IMR-90 (cell line): ENCODE results near the gene FAAP100. TPM values are rescaled to one million over a fixed set of nuclear protein-coding genes. Genes with fewer than 3 reads are reported as not detected.

ENCODE experiments used
- ATAC-seq: fragments of 200-7000 bp; cut with Tn5 transposase; 2 replicates; pipeline ENCODE4 v1.9.1; 2020; ENCODE audit warnings: low read depth, mild to moderate bottlenecking, moderate library complexity
- BruUV-seq: library from RNA; stranded (reverse); fragments of 400-500 nt; replicated peaks from 2 replicates; lab custom pipeline; 2021; lab: Mats Ljungman, UMichigan
- CTCF ChIA-PET: fragments of 300-600 bp; formaldehyde crosslinking; extraction: SDS; loops from one replicate; lab custom pipeline; 2021; ENCODE audit warnings: antibody characterized with exemption; lab: Yijun Ruan, JAX
- POLR2A ChIA-PET: fragments of 300-600 bp; sonication (Branson Sonifier 250); formaldehyde crosslinking; loops from one replicate; lab custom pipeline; 2022; ENCODE audit warnings: antibody characterized with exemption; ENCODE audit not compliant: unreplicated experiment; lab: Charles Lee
- DNase-seq: peaks from one replicate; pipeline ENCODE4 v3.0.0; 2013
- H2AFZ ChIP-seq: replicated peaks from 2 replicates; pipeline ENCODE3; 2013; ENCODE audit warnings: low read length, mild to moderate bottlenecking; ENCODE audit not compliant: poor library complexity
- H2AK5ac ChIP-seq: 2 replicates; pipeline ENCODE4 v1.6.1; 2013; ENCODE audit warnings: low read depth, low read length, inconsistent platforms
- H2AK9ac ChIP-seq: replicated peaks from 2 replicates; pipeline ENCODE3; 2013; ENCODE audit warnings: mild to moderate bottlenecking, low read depth, low read length, moderate library complexity; ENCODE audit not compliant: poor library complexity
- H2BK120ac ChIP-seq: 2 replicates; pipeline ENCODE4 v1.6.1; 2013; ENCODE audit warnings: low read depth, low read length, inconsistent platforms
- H2BK15ac ChIP-seq: 3 replicates; pipeline ENCODE4 v1.6.1; 2013; ENCODE audit warnings: low read depth, low read length, inconsistent platforms
- H2BK20ac ChIP-seq: 2 replicates; pipeline ENCODE4 v1.6.1; 2013; ENCODE audit warnings: low read depth, mild to moderate bottlenecking, inconsistent platforms, low read length, moderate library complexity
- H2BK5ac ChIP-seq: 2 replicates; pipeline ENCODE4 v1.6.1; 2013; ENCODE audit warnings: mild to moderate bottlenecking, low read depth, low read length, inconsistent platforms; ENCODE audit not compliant: poor library complexity, severe bottlenecking
- H3K14ac ChIP-seq: replicated peaks from 2 replicates; pipeline ENCODE4 v1.6.1; 2013; ENCODE audit warnings: low read depth, low read length, inconsistent platforms
- H3K18ac ChIP-seq: 2 replicates; pipeline ENCODE4 v1.6.1; 2013; ENCODE audit warnings: low read depth, low read length, control low read depth
- H3K23ac ChIP-seq: 2 replicates; pipeline ENCODE4 v1.6.1; 2013; ENCODE audit warnings: low read depth, low read length, inconsistent platforms
- H3K27ac ChIP-seq: 2 replicates; pipeline ENCODE4 v1.5.1; 2013; ENCODE audit warnings: mild to moderate bottlenecking, control low read depth, low read length; ENCODE audit not compliant: insufficient read depth
- H3K27me3 ChIP-seq: 2 replicates; pipeline ENCODE4 v1.6.1; 2013; ENCODE audit warnings: low read length; ENCODE audit not compliant: control insufficient read depth, insufficient read depth
- H3K36me3 ChIP-seq: 2 replicates; pipeline ENCODE4 v1.6.1; 2013; ENCODE audit warnings: low read length, mixed read lengths; ENCODE audit not compliant: control insufficient read depth, insufficient read depth
- H3K4ac ChIP-seq: 2 replicates; pipeline ENCODE4 v1.6.1; 2013; ENCODE audit warnings: low read depth, low read length, inconsistent platforms
- H3K4me1 ChIP-seq: 2 replicates; pipeline ENCODE4 v1.6.1; 2013; ENCODE audit warnings: low read length, mixed read lengths; ENCODE audit not compliant: control insufficient read depth, insufficient read depth
- H3K4me2 ChIP-seq: 2 replicates; pipeline ENCODE4 v1.6.1; 2013; ENCODE audit warnings: low read depth, mild to moderate bottlenecking, control low read depth, low read length, moderate library complexity
- H3K4me3 ChIP-seq: 2 replicates; pipeline ENCODE4 v1.5.1; 2013; ENCODE audit warnings: low read depth, mild to moderate bottlenecking, control low read depth, low read length, moderate library complexity; ENCODE audit not compliant: insufficient read depth
- H3K56ac ChIP-seq: 2 replicates; pipeline ENCODE4 v1.6.1; 2013; ENCODE audit warnings: low read length, inconsistent platforms; ENCODE audit not compliant: insufficient read depth; ENCODE audit errors: extremely low read depth
- H3K79me1 ChIP-seq, 2 experiments: 2 replicates each; pipeline ENCODE4 v1.6.1; 2013; ENCODE audit warnings: low read length in 2 of 2, inconsistent platforms in 1 of 2, low read depth in 1 of 2
- H3K9ac ChIP-seq: 2 replicates; pipeline ENCODE4 v1.6.1; 2013; ENCODE audit warnings: low read depth, low read length, control low read depth
- H3K9me1 ChIP-seq: 2 replicates; pipeline ENCODE4 v1.6.1; 2013; ENCODE audit warnings: low read length, inconsistent platforms; ENCODE audit not compliant: insufficient read depth
- H3K9me3 ChIP-seq: 2 replicates; pipeline ENCODE4 v1.6.1; 2013; ENCODE audit warnings: low read length; ENCODE audit not compliant: control insufficient read depth, insufficient read depth
- H4K20me1 ChIP-seq: 2 replicates; pipeline ENCODE4 v1.6.1; 2013; ENCODE audit warnings: low read length, inconsistent platforms; ENCODE audit not compliant: insufficient read depth
- H4K5ac ChIP-seq: 2 replicates; pipeline ENCODE4 v1.6.1; 2013; ENCODE audit warnings: mild to moderate bottlenecking, low read depth, low read length, control low read depth
- H4K8ac ChIP-seq, 2 experiments: 2 replicates each; pipeline ENCODE4 v1.6.1; 2013; ENCODE audit warnings: low read depth in 2 of 2, low read length in 2 of 2, control low read depth in 1 of 2, inconsistent platforms in 1 of 2
- H4K91ac ChIP-seq: 2 replicates; pipeline ENCODE4 v1.6.1; 2013; ENCODE audit warnings: low read depth, low read length, inconsistent platforms; ENCODE audit not compliant: insufficient read depth
- BHLHE40 ChIP-seq: fragments of 150-350 bp; IDR thresholded peaks from 2 replicates; pipeline ENCODE4 v1.6.1; 2016; ENCODE audit warnings: mild to moderate bottlenecking, low read depth, low read length
- CEBPB ChIP-seq: IDR thresholded peaks from 2 replicates; pipeline ENCODE4 v1.6.1; 2012; ENCODE audit warnings: low read depth, low read length, improper control_type of control experiment
- CHD1 ChIP-seq: IDR thresholded peaks from 2 replicates; pipeline ENCODE4 v1.6.1; 2012; ENCODE audit warnings: low read depth, low read length, improper control_type of control experiment
- MAFK ChIP-seq: IDR thresholded peaks from 2 replicates; pipeline ENCODE4 v1.6.1; 2012; ENCODE audit warnings: low read depth, low read length, improper control_type of control experiment
- MAZ ChIP-seq: IDR thresholded peaks from 2 replicates; pipeline ENCODE4 v1.6.1; 2012; ENCODE audit warnings: low read depth, mild to moderate bottlenecking, low read length, improper control_type of control experiment, moderate library complexity, borderline replicate concordance
- MXI1 ChIP-seq: IDR thresholded peaks from 2 replicates; pipeline ENCODE4 v1.6.1; 2012; ENCODE audit warnings: low read depth, mild to moderate bottlenecking, low read length, moderate library complexity, borderline replicate concordance
- POLR2A ChIP-seq: IDR thresholded peaks from 2 replicates; pipeline ENCODE4 v1.6.1; 2012; ENCODE audit warnings: mild to moderate bottlenecking, low read depth, low read length
- RCOR1 ChIP-seq: IDR thresholded peaks from 2 replicates; pipeline ENCODE4 v1.6.1; 2012; ENCODE audit warnings: mild to moderate bottlenecking, low read length, improper control_type of control experiment; ENCODE audit not compliant: insufficient replicate concordance
- RFX5 ChIP-seq: IDR thresholded peaks from 2 replicates; pipeline ENCODE4 v1.8.0; 2012; ENCODE audit warnings: low read depth, mild to moderate bottlenecking, low read length, moderate library complexity
- SMC3 ChIP-seq: fragments of 150-350 bp; IDR thresholded peaks from 2 replicates; pipeline ENCODE4 v1.6.1; 2016; ENCODE audit warnings: low read depth, mild to moderate bottlenecking, antibody characterized with exemption, low read length, moderate library complexity
- WGBS, 2 experiments: methylation state at CpG; one replicate each; pipeline versions ENCODE4 v1.1.5 to v1.1.7; 2013; ENCODE audit warnings: missing lambda C conversion rate in 2 of 2; ENCODE audit not compliant: insufficient read length in 1 of 2; ENCODE audit errors: extremely low coverage in 2 of 2; 5-methylcytosine and 5-hydroxymethylcytosine counted together
- dilution Hi-C: fragments of 300-500 bp; cut with HindIII; formaldehyde crosslinking; loops from one replicate; pipeline ENCODE4 v1.14.3; 2018; ENCODE audit warnings: low sequenced_read_pairs; ENCODE audit not compliant: unreplicated experiment
- in situ Hi-C: fragments of 300-500 bp; cut with MboI; formaldehyde crosslinking; loops from 3 replicates; pipeline ENCODE4 v1.14.3; 2019; ENCODE audit warnings: low sequenced_read_pairs, inconsistent platforms, mixed read lengths
- intact Hi-C: fragments of 100-400 bp; cut with micrococcal nuclease; formaldehyde crosslinking; loops from 2 replicates; pipeline ENCODE4 v1.10.0; 2022
- polyA plus RNA-seq, 3 experiments: library from polyadenylated mRNA; depleted of rRNA; stranded (reverse); fragments of >200 nt; gene quantifications; 2 replicates each; pipeline ENCODE4 v1.2.3, GENCODE V29; 2012; ENCODE audit warnings: low replicate concordance in 1 of 3
- total RNA-seq: library from RNA; depleted of rRNA; stranded (reverse); fragments of >200 nt; gene quantifications from 2 replicates; pipeline ENCODE4 v1.2.3, GENCODE V29; 2012
- TF ChIP-seq, protein P1 (sequence below): conservative IDR thresholded peaks from 2 replicates; pipeline ENCODE4 v1.5.1; 2012; ENCODE audit warnings: mild to moderate bottlenecking, low read depth, low read length, improper control_type of control experiment
- TF ChIP-seq, protein P2 (sequence below): fragments of 150-350 bp; IDR thresholded peaks from 2 replicates; pipeline ENCODE4 v1.6.1; 2017; ENCODE audit warnings: mild to moderate bottlenecking, antibody characterized with exemption, low read length, low read depth
- TF ChIP-seq, protein P3 (sequence below): fragments of 150-350 bp; IDR thresholded peaks from 2 replicates; pipeline ENCODE4 v1.6.1; 2016; ENCODE audit warnings: low read depth, mild to moderate bottlenecking, low read length, moderate library complexity, borderline replicate concordance

Gene FAAP100
- total and polyA plus RNA-seq, 2 of the 4 experiments (the other 2 are of a cell fraction) = 7.9 to 24.8 TPM

DNA sequence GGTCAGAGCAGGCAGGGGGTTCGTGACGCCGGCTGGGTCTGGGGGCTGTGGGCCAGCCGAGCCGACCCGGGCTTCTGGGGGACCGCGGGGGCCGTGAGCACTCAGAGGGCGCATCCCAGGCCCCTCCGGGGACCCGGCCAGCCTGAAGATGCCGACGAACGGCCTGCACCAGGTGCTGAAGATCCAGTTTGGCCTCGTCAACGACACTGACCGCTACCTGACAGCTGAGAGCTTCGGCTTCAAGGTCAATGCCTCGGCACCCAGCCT is 23.8 kb downstream of the FAAP100 start:
- Histone ChIP-seq H3K4me3 (no peak overlapping the region), H3K18ac (no peak overlapping the region), H3K4me1 (peaks cover 3% of the 10 kb centered on the region; the same call in 1 of the 2 replicates), H3K9ac (no peak overlapping the region), H2AFZ (no peak overlapping the region), H4K8ac (no peak overlapping the region), H3K36me3 (no peaks in the 10 kb centered on the region), H3K14ac (no peak overlapping the region), H3K4ac (no peak overlapping the region), H2BK20ac (no peak overlapping the region), H4K20me1 (peaks cover 11% of the 10 kb centered on the region), H3K9me1 (no peaks in the 10 kb centered on the region), H4K5ac (no peak overlapping the region), H3K79me1 (no peaks in the 10 kb centered on the region), H3K9me3 (no peaks in the 10 kb centered on the region), H3K23ac (no peak overlapping the region), H2BK15ac (no peak overlapping the region), H3K27me3 (peaks cover 9% of the 10 kb centered on the region), H4K91ac (no peak overlapping the region), H2BK120ac (no peak overlapping the region), H3K56ac (no peak overlapping the region), H3K4me2 (no peak overlapping the region), H2BK5ac (no peak overlapping the region), H3K27ac (no peak overlapping the region), H2AK5ac (no peak overlapping the region), H2AK9ac (no peak overlapping the region)
- ATAC-seq (no peak), DNase-seq (no peak)
- CTCF ChIA-PET = no interaction called here
- no peak for TF ChIP-seq MAFK
- no peak for TF ChIP-seq BHLHE40
- TF ChIP-seq, protein P1, sequence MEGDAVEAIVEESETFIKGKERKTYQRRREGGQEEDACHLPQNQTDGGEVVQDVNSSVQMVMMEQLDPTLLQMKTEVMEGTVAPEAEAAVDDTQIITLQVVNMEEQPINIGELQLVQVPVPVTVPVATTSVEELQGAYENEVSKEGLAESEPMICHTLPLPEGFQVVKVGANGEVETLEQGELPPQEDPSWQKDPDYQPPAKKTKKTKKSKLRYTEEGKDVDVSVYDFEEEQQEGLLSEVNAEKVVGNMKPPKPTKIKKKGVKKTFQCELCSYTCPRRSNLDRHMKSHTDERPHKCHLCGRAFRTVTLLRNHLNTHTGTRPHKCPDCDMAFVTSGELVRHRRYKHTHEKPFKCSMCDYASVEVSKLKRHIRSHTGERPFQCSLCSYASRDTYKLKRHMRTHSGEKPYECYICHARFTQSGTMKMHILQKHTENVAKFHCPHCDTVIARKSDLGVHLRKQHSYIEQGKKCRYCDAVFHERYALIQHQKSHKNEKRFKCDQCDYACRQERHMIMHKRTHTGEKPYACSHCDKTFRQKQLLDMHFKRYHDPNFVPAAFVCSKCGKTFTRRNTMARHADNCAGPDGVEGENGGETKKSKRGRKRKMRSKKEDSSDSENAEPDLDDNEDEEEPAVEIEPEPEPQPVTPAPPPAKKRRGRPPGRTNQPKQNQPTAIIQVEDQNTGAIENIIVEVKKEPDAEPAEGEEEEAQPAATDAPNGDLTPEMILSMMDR = no peak
- no peak for TF ChIP-seq MXI1
- no peak for TF ChIP-seq MAZ
- no peak for TF ChIP-seq SMC3
- no peak for TF ChIP-seq CHD1
- TF ChIP-seq POLR2A = no peak
- no peak for TF ChIP-seq RCOR1
- TF ChIP-seq, protein P2, sequence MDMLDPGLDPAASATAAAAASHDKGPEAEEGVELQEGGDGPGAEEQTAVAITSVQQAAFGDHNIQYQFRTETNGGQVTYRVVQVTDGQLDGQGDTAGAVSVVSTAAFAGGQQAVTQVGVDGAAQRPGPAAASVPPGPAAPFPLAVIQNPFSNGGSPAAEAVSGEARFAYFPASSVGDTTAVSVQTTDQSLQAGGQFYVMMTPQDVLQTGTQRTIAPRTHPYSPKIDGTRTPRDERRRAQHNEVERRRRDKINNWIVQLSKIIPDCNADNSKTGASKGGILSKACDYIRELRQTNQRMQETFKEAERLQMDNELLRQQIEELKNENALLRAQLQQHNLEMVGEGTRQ = no peak
- no peak for TF ChIP-seq CEBPB
- TF ChIP-seq, protein P3, sequence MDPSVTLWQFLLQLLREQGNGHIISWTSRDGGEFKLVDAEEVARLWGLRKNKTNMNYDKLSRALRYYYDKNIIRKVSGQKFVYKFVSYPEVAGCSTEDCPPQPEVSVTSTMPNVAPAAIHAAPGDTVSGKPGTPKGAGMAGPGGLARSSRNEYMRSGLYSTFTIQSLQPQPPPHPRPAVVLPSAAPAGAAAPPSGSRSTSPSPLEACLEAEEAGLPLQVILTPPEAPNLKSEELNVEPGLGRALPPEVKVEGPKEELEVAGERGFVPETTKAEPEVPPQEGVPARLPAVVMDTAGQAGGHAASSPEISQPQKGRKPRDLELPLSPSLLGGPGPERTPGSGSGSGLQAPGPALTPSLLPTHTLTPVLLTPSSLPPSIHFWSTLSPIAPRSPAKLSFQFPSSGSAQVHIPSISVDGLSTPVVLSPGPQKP = no peak
- TF ChIP-seq RFX5 = no peak
- BruUV-seq = no TSS peak
- dilution Hi-C loops (no loop called here), intact Hi-C loops (no loop called here), in situ Hi-C loops (no loop called here)
- POLR2A ChIA-PET = no interaction called here
- WGBS, 2 experiments = 44% methylated on average over 18 of the region's 20 CpGs; no CpG with 5 or more reads in 1 of the 2 experiments
